GM18520 (cell line): ENCODE results near the gene NPR3.

ENCODE experiments used
- ATAC-seq: cut with Tn5 transposase; IDR thresholded peaks from one replicate; pipeline ENCODE4 v1.9.1; 2021; ENCODE audit not compliant: unreplicated experiment

The NPR3 gene

GRCh38 chr5:32710550-32711361, at the start of gene NPR3:
TSS of gene NPR3 (plus strand) at chr5:32711321. CDS start at chr5:32711777, 456 bp downstream.
- ATAC-seq = no peak

GRCh38 chr5:32664523-32664922, 46.6 kb upstream of the NPR3 start:
- ATAC-seq = no peak

DNA sequence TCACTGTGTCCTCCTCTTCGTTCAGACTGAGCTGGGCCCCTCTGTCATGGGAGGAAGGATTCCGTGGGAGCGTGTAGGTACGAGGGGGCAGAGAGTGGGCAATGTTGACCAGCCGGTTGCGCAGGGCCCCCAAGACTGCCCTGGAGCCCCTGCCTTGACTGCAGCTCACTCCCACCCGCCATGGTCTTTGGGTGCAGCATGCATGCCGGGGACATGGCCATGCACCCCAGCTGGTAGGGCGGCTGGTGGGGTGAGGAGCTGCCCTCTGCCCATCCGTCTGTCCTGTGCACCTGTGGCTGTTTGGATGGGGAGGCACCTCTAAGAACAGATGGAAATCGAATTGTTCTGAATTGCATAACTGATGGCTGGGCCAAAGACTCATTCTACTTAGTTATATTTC, 42.6 kb upstream of the NPR3 start:
- no peak for ATAC-seq

- no peak for ATAC-seq
Measured at GRCh38 chr5:32673272-32673671, 37.8 kb upstream of the NPR3 start.

DNA sequence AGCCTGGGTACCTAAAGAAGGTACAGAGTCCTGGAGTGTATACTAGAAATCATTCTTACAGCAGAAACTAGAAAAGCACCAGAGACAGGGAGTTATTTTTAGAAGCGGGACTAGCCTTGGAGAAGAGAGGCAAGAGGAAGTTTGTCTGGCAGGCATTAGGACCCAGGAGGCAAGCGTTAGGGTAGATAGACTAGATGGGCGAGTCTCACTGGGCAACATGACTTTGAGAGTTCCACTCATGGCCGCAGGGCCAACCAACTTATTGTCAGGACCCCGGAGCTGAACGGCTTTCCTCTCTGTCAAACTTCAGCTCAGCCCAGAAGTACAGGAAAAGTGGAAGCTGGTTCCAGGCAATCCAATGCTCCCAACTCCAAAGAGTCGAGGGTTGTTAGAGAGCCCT, 34.1 kb upstream of the NPR3 start:
- no peak for ATAC-seq

GRCh38 chr5:32678472-32678871, 32.6 kb upstream of the NPR3 start:
- no peak for ATAC-seq

DNA sequence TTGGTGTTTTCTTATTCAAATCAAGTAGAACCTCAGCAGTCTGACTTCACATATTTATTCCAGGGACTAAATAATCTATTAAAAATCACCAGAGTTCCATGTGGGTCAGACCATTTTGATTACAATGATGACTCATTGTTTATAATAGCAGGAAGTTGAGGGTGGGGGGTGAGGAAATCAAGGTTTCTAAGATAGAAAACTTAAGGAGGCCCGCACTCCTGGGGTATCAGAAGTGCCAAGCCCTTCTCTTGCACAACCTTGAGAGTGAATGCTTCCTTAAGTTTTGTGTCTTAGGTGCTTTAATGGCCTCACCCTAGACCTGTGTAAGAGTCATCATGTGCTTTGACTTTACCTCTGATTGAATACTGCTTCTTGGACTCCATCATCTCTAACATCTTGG, 31.9 kb upstream of the NPR3 start:
- ATAC-seq = no peak

GRCh38 chr5:32680183-32680582, 30.9 kb upstream of the NPR3 start:
- ATAC-seq = no peak

GRCh38 chr5:32683125-32683524, 28.0 kb upstream of the NPR3 start:
- ATAC-seq = no peak

GRCh38 chr5:32684260-32684659, 26.9 kb upstream of the NPR3 start:
- ATAC-seq = no peak

GRCh38 chr5:32686799-32687498, 24.2 kb upstream of the NPR3 start:
- no peak for ATAC-seq

DNA sequence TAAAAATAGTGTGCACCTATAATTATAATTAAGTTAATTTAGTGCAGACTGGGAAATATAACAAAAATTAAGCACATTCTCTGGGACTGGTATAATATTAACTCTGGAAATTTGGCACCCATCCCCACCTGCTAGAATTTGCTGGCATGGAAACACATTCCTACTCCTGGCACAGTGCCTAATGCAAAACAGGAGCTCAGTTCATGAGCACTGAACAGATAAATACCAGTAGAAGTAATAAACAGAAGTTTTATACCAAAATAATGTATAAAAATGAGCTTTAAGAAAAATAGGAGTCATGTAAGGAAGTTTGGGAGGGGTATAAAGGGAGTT, 23.7 kb upstream of the NPR3 start:
- no peak for ATAC-seq

- no peak for ATAC-seq
Measured at GRCh38 chr5:32690153-32690552, 21.0 kb upstream of the NPR3 start.

DNA sequence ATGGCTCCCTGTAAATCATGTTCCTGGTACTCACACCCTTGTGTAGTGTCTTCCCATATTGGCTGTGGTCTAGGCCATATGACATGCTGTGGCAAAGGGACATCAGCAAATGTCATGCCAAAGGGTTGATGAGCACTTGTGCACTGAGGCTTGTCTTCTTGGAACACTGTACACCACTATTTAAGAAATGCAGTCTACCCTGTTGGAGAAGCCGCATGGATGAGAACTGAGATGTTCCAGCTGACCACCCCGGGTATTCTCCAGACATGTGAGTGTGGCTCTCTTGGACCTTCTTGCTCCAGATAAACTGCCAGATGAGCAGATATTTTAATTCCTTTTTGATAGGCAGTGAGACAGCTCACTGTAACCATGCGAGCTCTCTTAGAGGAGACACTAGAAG, 20.5 kb upstream of the NPR3 start:
- ATAC-seq = no peak

DNA sequence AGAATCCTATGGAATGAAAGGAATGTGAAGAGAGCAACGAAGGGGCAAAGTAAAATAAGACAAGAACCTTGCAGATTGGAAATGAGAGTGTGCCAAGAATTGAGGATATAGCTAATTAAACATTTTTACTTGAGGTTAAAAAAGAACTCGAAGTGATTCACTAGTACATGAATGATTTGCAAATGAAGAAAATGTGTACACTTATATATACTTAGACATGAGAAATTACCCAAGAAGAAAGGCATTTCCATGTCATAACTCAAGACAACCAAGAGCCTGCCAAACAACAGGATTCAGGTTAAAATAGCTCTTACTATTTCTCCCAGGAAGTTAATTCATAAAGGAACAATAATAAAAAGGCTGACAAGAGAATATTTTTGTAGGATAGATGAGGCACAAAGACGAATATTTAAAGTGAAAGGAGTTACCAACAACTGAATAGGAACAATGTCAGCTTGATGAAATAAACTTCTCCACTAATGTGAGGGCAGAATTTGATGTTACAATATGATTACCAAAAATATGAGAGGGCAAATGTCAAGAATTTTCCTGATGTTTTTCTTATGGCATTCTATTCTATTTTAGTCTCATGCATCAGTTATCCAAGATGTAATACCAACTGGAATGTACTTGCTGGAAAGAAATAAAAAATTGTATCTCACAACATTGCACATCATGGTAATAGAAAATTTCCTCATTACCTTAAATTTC, 18.9 kb upstream of the NPR3 start:
- ATAC-seq = no peak

GRCh38 chr5:32703957-32704356, 7.2 kb upstream of the NPR3 start:
- no peak for ATAC-seq

- ATAC-seq = no peak
Measured at GRCh38 chr5:32707418-32707997, 3.6 kb upstream of the NPR3 start.

DNA sequence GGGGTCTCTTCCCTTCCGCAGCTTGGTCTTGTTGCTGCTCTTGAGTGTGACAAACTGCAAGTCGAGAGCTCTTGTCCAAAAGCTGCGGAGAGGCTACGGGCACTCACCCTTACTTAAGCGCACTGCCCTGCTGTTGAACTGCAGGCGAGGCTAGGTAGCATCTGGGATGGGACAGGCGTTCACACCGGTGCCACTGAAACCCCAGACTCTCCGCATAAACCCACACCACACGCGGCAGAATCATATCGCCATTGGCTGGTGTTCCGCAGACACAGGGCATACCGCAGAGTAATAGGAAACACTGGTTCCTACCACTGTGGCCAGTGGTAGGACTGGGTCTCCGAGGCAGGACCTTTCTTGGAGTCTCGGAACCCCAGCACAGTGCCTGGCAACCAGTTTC, 2.2 kb upstream of the NPR3 start:
- no peak for ATAC-seq

DNA sequence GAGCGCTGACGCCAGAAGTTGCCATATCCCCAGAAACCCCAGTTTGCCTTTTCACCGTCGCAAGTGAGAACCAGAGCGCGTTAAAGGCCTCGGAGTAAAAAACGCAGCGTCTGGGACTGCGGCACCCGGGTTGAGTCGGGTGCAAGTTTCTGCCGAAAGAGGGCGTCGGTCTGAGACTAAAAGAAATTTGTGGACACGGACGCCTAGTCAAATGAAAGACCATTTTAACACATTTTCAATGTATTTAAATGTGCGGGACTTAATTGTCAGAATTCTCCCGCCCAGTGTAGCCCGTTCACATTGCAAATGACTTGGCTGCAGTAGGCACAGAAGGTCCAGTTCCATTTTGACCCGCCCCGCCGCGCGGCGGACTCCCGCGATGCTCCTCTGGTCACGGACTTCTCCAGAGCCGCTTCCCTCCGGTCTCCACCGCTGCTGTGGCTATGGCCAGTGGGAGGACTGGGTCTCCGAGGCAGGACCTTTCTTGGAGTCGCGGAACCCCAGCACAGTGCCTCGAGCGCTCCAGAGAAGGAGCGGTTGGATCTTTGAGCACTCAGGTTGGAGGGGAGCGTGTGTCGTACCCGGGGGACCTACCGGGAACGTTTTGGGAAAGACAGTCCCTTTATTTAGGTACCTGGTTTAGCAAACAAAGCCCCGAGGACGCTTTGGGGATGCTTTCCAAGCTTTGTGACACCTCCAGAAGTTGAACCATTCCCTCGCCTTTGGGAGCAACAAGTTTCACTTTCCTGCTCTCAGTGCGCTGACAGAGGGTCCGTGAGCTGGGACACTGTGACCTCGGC, 1.2 kb upstream of the NPR3 start:
- no peak for ATAC-seq

DNA sequence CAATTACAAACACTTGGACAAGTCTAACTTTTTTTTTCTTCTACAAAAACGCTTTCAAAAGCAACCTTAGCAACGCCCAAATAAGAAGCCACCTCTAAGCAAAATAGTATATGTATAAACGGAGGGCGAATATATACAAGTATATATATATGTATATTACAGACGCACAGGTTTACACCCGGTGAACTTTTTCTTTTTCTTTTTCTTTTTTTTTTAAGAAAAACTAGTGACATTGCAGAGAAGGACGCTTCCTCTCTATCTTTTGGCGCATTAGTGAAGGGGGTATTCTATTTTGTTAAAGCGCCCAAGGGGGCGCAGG, 200 bp downstream of the NPR3 start:
- no peak for ATAC-seq
